Stimulated activated naive CD8-positive, alpha-beta T cell treated with anti-CD3 and anti-CD28 coated beads, Interleukin-15, Interleukin-2, amounts not matched to agents 100 ng/mL and 50 ng/mL, for 24 hours (primary cell): Measurements from ENCODE around the gene S1PR4.
"Not testable (repeated sequence)": the region's sequence is repeated elsewhere in the genome, so short reads cannot be mapped to it uniquely, and the experiment has no call there.

Experiments
- H3K27ac Mint-ChIP-seq: one replicate; pipeline ENCODE4 v1.8.0; 2021; ENCODE audit warnings: mild to moderate bottlenecking, mixed read lengths
- H3K27me3 Mint-ChIP-seq: one replicate; pipeline ENCODE4 v1.8.0; 2021; ENCODE audit warnings: mixed read lengths
- H3K36me3 Mint-ChIP-seq: one replicate; pipeline ENCODE4 v1.8.0; 2021; ENCODE audit warnings: low read depth, mixed read lengths
- H3K4me1 Mint-ChIP-seq: one replicate; pipeline ENCODE4 v1.8.0; 2021; ENCODE audit warnings: low read depth, mixed read lengths
- H3K4me3 Mint-ChIP-seq: one replicate; pipeline ENCODE4 v1.8.0; 2021; ENCODE audit warnings: mild to moderate bottlenecking, mixed read lengths
- H3K9me3 Mint-ChIP-seq: one replicate; pipeline ENCODE4 v1.8.0; 2021; ENCODE audit warnings: mixed read lengths

Gene S1PR4

DNA sequence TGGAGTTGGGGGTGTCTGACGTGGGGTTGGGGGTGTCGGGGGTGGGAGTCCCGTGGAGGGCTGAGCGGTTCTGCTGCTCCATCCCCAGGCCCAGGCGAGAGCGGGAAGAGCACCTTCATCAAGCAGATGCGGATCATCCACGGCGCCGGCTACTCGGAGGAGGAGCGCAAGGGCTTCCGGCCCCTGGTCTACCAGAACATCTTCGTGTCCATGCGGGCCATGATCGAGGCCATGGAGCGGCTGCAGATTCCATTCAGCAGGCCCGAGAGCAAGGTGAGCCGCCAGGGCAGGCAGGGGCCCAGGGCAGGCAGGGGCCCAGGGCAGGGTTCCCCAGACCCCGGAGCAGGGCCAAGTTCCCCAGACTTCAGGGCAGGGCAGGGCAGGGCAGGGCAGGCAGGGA is 30.1 kb upstream of the S1PR4 start:
- no peaks in the 10 kb centered on the region for H3K36me3 Mint-ChIP-seq
- H3K4me3 Mint-ChIP-seq, result no peak overlapping the region
- H3K9me3 Mint-ChIP-seq, result no peaks in the 10 kb centered on the region
- H3K27me3 Mint-ChIP-seq, result no peaks in the 10 kb centered on the region
- peaks cover 8% of the 10 kb centered on the region for H3K4me1 Mint-ChIP-seq
- no peak overlapping the region for H3K27ac Mint-ChIP-seq

DNA sequence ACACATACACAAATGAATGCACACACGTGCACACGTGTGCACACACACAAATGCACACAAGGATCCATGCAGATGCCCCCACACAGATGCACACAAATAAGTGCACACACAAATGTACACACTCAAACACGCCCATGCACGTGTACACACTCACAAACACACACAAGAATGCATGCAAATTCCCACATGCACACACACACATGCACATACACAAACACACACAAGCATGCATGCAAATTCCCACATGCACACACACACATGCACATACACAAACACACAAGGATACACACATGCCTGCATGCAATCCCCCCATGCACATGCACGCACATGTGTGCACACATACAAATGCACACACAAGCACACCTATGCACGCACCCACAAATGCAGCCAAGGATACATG is 29.5 kb upstream of the S1PR4 start:
- Mint-ChIP-seq H3K36me3 (no peaks in the 10 kb centered on the region), H3K9me3 (no peaks in the 10 kb centered on the region), H3K4me3 (no peak overlapping the region), H3K27me3 (no peaks in the 10 kb centered on the region), H3K27ac (no peak overlapping the region), H3K4me1 (peaks cover 8% of the 10 kb centered on the region)

DNA sequence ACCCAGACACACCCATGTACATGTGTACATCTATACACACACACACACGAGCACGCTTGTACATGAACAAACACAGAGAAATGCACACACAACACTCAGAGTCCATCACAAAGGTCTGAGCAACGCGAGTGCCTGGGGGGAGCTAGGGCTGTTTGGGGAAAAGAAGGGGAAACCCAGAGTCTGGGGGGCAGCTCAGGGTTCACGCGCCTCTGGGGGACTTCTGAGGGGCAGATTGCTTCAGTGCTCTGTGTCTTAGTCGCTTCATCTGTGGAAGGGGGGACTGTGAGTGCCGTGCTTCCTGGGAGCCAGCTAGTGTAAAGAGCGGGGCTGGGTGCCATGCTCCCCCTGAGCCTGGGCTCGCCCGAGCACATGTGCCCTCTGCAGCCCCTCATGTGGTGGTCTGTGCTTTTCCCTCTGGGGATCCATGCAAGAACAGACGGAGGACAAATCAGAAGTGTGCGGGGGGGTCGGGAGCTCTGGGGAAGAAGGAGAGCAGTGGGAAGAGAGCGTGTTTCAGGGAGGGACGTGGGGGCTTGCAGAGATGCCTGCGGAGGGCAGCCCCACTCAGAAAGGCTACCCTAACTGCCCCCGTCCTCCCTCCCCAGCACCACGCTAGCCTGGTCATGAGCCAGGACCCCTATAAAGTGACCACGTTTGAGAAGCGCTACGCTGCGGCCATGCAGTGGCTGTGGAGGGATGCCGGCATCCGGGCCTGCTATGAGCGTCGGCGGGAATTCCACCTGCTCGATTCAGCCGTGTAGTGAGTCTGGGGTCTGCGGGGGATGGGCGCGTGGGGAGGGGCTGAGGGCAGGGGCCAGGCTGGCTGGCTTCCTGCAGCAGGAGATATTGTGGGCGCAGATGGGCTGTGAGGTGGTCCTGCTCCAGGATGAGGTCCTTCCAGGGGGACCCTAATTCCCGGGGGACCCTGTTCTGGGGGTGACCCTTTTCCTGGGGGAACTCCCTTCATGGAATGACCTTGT is 28.8 kb upstream of the S1PR4 start:
- Mint-ChIP-seq H3K4me3 (no peak overlapping the region), H3K27me3 (no peaks in the 10 kb centered on the region), H3K9me3 (no peaks in the 10 kb centered on the region), H3K27ac (no peak overlapping the region), H3K4me1 (peaks cover 8% of the 10 kb centered on the region), H3K36me3 (no peaks in the 10 kb centered on the region)

DNA sequence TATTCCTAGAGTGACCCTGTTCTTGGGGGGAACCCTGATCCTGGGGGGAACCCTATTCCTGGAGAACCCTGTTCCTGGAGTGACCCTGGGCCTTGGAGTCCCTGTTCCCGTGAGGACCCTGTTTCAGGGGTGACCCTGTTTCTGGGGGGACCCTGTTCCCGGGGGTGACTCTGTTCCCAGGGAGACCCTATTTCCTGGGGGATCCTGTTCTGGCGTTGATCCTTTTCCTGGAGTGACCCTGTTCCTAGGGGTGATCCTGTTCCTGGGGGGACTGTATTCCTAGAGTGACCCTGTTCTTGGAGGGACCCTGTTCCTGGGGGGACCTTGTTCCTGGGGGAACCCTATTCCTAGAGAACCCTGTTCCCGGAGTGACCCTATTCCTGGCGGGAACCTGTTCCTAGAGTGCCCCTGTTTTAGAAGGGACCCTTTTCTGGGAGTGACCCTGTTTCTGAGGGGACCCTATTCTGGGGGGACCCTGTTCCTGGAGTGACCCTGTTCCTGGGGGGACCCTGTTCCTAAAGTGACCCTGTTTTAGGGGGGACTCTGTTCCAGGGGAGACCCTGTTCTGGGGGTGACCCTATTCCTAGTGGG is 27.7 kb upstream of the S1PR4 start:
- no peak overlapping the region for H3K4me3 Mint-ChIP-seq
- H3K27me3 Mint-ChIP-seq, result no peaks in the 10 kb centered on the region
- peaks cover 8% of the 10 kb centered on the region for H3K4me1 Mint-ChIP-seq
- H3K9me3 Mint-ChIP-seq, result no peaks in the 10 kb centered on the region
- H3K27ac Mint-ChIP-seq, result no peak overlapping the region
- H3K36me3 Mint-ChIP-seq, result no peaks in the 10 kb centered on the region

DNA sequence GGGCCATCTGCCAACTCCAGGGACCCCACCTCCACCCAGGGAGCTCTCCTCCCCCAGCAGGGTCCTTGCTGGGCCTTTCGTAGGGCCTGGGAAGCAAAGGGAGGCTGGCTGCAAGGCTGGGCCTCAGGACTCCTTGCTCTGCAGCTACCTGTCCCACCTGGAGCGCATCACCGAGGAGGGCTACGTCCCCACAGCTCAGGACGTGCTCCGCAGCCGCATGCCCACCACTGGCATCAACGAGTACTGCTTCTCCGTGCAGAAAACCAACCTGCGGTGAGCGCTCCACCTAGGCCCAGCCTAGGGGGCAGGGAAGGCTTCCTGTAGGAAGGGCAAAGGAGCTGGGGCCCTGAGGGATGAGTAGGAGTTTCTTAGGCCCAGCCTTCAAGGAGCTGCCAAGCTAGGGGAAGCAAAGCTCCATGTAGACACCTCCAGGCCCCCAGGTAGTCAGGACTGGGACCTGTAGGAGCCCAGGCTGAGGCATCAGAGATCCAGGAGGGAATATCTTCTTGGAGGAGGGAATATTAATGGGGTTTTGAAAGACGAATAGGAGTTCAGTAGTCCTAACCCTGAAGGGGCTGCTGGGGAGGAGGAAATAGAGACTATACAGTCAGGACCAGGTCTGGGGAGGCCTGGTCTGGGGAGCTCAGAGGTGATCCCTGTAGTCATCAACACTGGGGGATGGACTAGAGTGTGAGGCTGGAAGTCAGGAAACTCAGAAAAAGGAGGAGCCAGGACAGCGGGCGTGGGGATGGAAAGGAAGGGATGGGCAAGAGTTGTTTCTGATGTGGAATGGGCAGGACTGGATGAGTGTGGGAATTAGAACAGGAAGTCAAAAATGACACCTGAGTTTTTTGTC is 26.8 kb upstream of the S1PR4 start:
- H3K4me3 Mint-ChIP-seq, result no peak overlapping the region
- H3K27me3 Mint-ChIP-seq, result no peaks in the 10 kb centered on the region
- H3K4me1 Mint-ChIP-seq, result peaks cover 4% of the 10 kb centered on the region
- no peak overlapping the region for H3K27ac Mint-ChIP-seq
- peaks cover 3% of the 10 kb centered on the region for H3K36me3 Mint-ChIP-seq
- H3K9me3 Mint-ChIP-seq, result no peaks in the 10 kb centered on the region

DNA sequence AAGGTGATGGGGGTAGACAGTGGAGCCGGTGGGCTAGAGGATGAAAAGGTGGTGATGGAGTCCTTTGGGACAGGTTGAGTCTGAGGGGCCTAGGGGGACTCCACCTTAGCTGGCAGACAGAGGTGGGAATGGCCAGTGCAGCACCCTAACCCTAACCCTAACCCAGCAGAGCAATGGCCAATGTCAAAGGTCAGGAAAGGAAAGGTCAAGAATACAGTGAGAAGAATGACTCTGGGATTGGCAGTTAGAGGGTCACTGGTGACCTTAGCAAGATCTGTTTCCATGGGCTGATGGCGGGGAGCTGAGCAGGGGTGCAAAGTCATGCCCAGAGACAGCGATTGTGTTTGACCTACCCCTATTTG is 26.2 kb upstream of the S1PR4 start:
- no peak overlapping the region for H3K27ac Mint-ChIP-seq
- H3K27me3 Mint-ChIP-seq, result no peaks in the 10 kb centered on the region
- peaks cover 7% of the 10 kb centered on the region for H3K4me1 Mint-ChIP-seq
- H3K9me3 Mint-ChIP-seq, result no peaks in the 10 kb centered on the region
- H3K4me3 Mint-ChIP-seq, result no peak overlapping the region
- H3K36me3 Mint-ChIP-seq, result peaks cover 3% of the 10 kb centered on the region

DNA sequence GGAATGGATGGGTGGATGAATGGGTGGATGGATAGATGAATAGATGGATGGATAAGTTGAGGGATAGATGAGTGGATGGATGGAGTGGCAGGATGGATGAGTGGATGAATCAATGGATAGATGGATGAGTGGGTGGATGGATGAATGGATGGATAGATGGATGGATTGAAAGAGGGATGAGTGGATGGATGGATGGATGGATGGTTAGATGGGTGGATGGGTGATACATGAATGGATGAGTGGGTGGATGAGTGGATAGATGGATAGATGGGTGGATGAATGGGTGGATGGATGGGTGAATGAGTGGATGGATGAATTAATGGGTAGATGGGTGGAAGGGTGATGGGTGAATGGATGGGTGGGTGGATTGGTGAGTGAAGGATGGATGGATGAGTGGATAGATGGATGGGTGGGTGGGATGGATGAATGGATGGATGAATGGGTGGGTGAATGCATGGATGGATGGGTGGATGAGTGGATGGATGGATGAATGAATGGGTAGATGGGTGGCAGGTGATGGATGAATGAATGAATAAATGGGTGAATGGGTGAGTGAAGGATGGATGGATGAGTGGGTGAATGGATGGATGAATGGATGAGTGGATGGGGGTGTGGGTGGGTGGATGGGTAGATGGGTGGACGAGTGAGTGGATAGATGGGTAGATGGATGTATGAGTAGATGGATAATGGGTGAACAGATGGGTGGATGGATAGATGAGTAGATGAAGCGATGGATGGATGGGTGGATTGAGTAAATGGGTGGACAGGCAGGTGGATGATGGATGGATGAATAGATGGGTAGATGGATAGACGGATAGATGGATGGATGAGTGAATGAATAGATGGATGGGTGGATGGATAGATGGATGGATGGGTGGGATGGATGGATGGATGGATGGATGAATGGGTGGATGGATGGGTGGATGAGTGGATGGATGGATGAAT is 25.0 kb upstream of the S1PR4 start:
- Mint-ChIP-seq H3K36me3 (peaks cover 3% of the 10 kb centered on the region), H3K4me1 (peaks cover 11% of the 10 kb centered on the region), H3K4me3 (no peak overlapping the region), H3K27ac (no peak overlapping the region), H3K27me3 (no peaks in the 10 kb centered on the region), H3K9me3 (no peaks in the 10 kb centered on the region)

DNA sequence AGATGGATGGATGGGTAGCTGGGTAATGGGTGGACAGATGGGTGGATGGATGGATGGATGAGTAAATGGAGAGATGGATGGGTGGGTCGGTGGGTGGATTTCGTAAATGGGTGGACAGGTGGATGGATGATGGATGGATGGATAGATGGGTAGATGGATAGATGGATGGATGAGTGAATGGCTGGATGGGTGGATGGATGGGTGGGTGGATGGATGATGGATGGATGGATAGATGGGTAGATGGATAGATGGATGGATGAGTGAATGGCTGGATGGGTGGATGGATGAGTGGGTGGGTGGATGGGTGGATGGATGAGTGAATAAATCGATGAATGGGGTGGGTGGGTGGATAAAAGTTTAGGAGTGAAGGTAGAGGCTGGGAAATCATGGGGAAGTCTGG is 24.1 kb upstream of the S1PR4 start:
- not testable (repeated sequence) for H3K9me3 Mint-ChIP-seq, H3K27me3 Mint-ChIP-seq, H3K27ac Mint-ChIP-seq, H3K4me3 Mint-ChIP-seq, H3K36me3 Mint-ChIP-seq, H3K4me1 Mint-ChIP-seq

DNA sequence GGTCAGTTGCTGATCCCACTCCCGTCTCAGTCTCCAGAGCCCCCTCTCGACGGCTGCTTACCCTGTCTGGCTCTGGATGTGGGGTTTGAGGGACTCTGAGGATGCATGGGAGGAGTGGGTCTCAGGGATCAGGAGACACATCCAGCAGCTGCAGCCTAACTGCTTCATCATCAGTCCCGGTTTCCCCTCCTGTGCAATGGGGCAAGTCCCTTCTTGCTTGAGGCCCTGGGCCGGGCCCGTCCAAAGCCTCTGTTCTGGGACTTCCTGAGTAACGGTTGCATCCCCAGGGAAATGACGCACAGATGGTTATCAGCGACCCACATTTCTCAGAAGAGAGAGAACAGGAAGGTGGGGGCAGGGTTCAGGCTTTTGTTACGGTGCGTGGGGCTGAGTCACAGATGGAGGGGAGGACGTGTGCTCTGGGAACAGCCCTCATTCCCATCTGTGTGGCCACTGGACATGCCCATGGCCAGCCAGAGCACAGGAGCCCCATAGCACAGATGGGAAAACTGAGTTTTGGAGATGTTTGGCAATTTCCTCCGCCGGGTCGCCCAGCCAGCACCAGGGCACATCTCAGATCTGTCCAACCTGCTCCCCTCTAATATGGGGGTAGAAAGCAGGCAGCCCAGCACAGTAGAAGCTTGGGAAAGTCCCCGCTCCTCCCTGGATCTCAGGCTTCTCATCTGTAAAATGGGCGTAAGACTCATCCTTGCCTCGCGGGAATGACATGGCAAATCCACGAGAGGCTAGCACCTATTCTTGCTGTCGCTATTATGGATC is 23.4 kb upstream of the S1PR4 start:
- Mint-ChIP-seq H3K4me1 (peaks cover 8% of the 10 kb centered on the region), H3K9me3 (peaks cover 3% of the 10 kb centered on the region), H3K27ac (no peak overlapping the region), H3K4me3 (no peak overlapping the region), H3K36me3 (peaks cover 7% of the 10 kb centered on the region), H3K27me3 (no peaks in the 10 kb centered on the region)

DNA sequence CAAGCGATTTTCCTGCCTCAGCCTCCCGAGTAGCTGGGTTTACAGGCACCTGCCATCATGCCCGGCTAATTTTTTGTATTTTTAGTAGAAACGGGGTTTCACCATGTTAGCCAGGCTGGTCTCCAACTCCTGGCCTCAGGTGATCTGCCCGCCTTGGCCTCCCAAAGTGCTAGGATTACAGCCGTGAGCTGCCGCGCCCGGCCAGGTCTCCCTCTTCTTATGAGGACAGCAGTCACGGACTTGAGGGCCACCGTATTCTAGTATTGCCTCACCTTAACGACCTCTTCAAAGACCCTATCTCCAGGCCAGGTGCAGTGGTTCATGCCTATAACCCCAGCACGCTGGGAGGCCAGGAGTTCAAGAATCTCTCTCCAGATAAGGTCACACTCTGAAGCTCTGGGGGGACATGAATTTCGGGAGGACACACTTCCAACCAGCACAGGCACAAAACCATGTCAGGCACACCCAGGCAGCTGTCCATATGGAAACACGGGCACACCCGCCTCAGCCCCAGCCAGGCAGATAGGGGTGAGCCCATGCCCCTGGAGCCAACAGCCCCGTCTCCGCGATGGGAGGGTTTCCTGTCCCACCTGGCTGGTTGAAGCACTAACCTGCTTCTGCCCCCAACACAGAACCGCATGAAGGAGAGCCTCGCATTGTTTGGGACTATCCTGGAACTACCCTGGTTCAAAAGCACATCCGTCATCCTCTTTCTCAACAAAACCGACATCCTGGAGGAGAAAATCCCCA is 21.3 kb upstream of the S1PR4 start:
- Mint-ChIP-seq H3K27me3 (no peaks in the 10 kb centered on the region), H3K9me3 (peaks cover 6% of the 10 kb centered on the region), H3K4me3 (no peak overlapping the region), H3K4me1 (peaks cover 15% of the 10 kb centered on the region), H3K27ac (peak overlapping the region; percentile 63), H3K36me3 (peaks cover 7% of the 10 kb centered on the region)

DNA sequence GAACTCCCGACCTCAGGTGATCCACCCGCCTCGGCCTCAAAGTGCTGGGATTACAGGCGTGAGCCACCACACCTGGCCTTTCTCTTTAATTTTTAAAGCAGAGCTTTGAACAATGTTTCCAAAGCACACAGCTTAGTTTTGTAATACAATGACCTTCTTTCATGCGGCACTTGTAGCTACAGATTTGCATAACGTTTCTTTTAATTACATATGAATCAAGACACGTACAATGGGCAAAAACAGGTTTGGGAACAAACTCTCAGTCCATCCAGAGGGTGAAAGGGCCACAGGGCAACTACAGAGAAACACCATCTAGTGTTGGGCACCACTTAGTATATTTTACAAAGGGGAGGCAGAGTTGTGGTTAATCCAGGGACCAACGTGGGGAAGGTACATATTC is 19.0 kb upstream of the S1PR4 start:
- Mint-ChIP-seq H3K4me3 (no peak overlapping the region), H3K27me3 (no peaks in the 10 kb centered on the region), H3K9me3 (peaks cover 6% of the 10 kb centered on the region), H3K36me3 (peaks cover 7% of the 10 kb centered on the region), H3K27ac (no peak overlapping the region), H3K4me1 (peaks cover 25% of the 10 kb centered on the region)

DNA sequence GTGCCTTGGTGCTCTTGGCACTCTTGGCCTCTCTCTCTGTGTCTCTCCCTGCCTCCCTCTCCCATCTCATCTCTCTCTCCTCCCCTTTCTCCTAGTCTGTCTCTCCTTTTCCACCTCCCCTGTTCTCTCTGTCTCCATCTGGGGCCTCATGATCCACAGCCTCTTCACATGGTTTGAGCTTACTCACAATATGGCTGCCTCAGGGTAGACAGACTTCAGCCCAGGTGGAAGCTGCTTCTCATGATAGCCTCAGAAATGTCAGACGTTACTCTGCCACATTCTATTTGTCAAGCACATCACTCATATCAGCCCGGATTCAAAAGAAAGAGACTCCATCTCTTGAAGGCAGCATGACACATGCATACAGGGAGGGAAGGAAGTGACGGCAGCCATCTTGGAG is 18.4 kb upstream of the S1PR4 start:
- Mint-ChIP-seq H3K27me3 (no peaks in the 10 kb centered on the region), H3K4me1 (peaks cover 26% of the 10 kb centered on the region), H3K36me3 (peaks cover 7% of the 10 kb centered on the region), H3K4me3 (no peak overlapping the region), H3K27ac (peak overlapping the region; percentile 59), H3K9me3 (peaks cover 6% of the 10 kb centered on the region)

DNA sequence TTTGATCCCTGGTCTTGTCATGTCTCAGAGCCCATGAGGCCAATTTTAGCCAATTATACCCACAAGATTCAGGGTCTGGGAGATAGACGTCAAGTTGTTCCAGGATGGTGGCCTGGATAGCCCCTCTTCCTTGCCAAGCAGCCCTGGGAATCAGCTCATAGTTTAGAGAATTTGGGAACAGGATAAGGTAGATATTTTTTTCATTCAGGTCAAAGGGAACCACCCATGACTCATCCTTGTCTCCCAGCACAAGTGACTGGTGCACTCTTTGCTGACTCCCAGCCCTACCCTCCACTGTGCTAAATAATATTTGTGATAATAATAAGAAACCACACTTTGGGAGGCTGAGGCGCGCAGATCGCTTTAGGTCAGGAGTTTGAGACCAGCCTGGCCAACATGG is 17.1 kb upstream of the S1PR4 start:
- H3K27me3 Mint-ChIP-seq, result no peaks in the 10 kb centered on the region
- no peak overlapping the region for H3K4me3 Mint-ChIP-seq
- peaks cover 6% of the 10 kb centered on the region for H3K9me3 Mint-ChIP-seq
- peaks cover 4% of the 10 kb centered on the region for H3K36me3 Mint-ChIP-seq
- peaks cover 31% of the 10 kb centered on the region for H3K4me1 Mint-ChIP-seq
- H3K27ac Mint-ChIP-seq, result no peak overlapping the region
